Duodenal mucosa (tissue), 2 donors: ENCODE data around the gene CACTIN.
A peak's percentile ranks its signal among the peaks of the same experiment; 100 is the strongest.
"Not testable (repeated sequence)": the region's sequence is repeated elsewhere in the genome, so short reads cannot be mapped to it uniquely, and the experiment has no call there.

Experiments used
- H3K27ac ChIP-seq: one replicate; pipeline ENCODE4 v1.7.0; 2013; ENCODE audit warnings: low read depth, low read length
- H3K27me3 ChIP-seq, 2 donors: one replicate each; pipeline ENCODE4 v1.7.0; 2013; ENCODE audit warnings: low read length in 2 of 2, control low read depth in 1 of 2; ENCODE audit not compliant: insufficient read depth in 2 of 2, control insufficient read depth in 1 of 2
- H3K36me3 ChIP-seq, 2 donors: one replicate each; pipeline ENCODE4 v1.7.0; 2013; ENCODE audit warnings: low read length in 2 of 2, control low read depth in 1 of 2; ENCODE audit not compliant: insufficient read depth in 2 of 2, control insufficient read depth in 1 of 2
- H3K4me1 ChIP-seq, 2 donors: one replicate each; pipeline ENCODE4 v1.7.0; 2013; ENCODE audit warnings: low read length in 2 of 2, control low read depth in 1 of 2; ENCODE audit not compliant: insufficient read depth in 2 of 2, control insufficient read depth in 1 of 2
- H3K4me3 ChIP-seq, 2 donors: one replicate each; pipeline ENCODE4 v1.7.0; 2013; ENCODE audit warnings: low read length in 2 of 2, low read depth in 1 of 2
- H3K9ac ChIP-seq, 2 donors: one replicate each; pipeline ENCODE4 v1.7.0; 2013; ENCODE audit warnings: low read length in 2 of 2, low read depth in 1 of 2
- H3K9me3 ChIP-seq, 2 donors: one replicate each; pipeline ENCODE4 v1.7.0; 2013; ENCODE audit warnings: low read length in 2 of 2, control low read depth in 1 of 2; ENCODE audit not compliant: control insufficient read depth in 1 of 2

CACTIN gene

DNA sequence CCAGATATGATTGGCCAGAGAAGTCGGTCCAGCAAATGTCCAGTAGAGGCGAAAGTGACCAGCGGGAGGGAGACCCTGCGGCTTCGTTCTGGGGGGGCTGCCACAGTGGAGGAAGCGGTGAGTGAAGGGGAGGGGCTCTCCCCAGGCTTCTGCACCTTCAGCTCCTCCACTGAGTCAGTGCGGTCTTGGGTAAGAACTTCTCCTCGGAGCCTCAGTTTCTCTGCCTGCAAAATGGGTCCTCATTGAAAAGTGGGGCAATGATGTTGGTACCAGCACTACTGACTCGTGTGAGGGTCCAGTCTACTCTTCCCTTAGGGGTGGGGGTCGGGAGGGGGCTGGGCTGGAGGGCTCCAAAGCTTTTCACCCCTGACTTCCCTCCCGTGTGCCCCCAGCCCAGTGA, 37.2 kb downstream of the CACTIN start:
- H3K36me3 ChIP-seq = no peaks in the 10 kb centered on the region
- H3K4me1 ChIP-seq = no peaks in the 10 kb centered on the region
- H3K9ac ChIP-seq = no peak overlapping the region
- no peak overlapping the region for H3K4me3 ChIP-seq
- H3K27me3 ChIP-seq = peaks cover 5% of the 10 kb centered on the region in 2 donors
- no peak overlapping the region for H3K27ac ChIP-seq
- H3K9me3 ChIP-seq = no peaks in the 10 kb centered on the region

DNA sequence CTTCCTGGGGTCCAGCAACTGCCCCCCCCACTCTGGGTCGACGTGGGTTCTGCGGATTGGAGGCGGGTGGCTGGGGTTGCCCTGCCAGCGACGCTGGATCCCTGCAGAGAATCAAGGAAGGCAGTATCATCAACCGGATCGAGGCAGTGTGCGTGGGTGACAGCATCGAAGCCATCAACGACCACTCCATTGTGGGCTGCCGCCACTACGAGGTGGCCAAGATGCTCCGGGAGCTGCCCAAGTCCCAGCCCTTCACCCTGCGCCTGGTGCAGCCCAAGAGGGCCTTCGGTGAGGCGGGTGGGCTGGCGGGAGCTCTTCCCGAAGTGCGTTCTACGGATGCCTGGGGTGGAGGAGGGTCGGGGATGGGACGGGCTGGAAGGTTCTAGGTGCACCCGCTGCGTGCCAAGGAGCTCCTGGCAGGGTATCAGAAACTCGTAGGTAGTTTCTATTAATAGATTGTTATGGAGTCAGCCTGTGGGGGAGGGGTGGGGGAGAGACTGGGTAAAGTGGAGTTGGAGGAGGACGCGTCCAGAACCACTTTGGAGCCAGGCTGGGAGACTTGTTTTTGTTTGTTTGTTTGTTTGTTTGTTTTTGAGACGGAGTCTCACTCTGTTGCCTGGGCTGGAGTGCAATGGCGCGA, 39.8 kb downstream of the CACTIN start:
- no peak overlapping the region for H3K9ac ChIP-seq
- peaks cover 4 to 5% of the 10 kb centered on the region in 2 donors for H3K27me3 ChIP-seq
- no peaks in the 10 kb centered on the region for H3K9me3 ChIP-seq
- H3K27ac ChIP-seq = no peak overlapping the region
- H3K36me3 ChIP-seq = no peaks in the 10 kb centered on the region
- H3K4me1 ChIP-seq = no peaks in the 10 kb centered on the region
- no peak overlapping the region for H3K4me3 ChIP-seq

DNA sequence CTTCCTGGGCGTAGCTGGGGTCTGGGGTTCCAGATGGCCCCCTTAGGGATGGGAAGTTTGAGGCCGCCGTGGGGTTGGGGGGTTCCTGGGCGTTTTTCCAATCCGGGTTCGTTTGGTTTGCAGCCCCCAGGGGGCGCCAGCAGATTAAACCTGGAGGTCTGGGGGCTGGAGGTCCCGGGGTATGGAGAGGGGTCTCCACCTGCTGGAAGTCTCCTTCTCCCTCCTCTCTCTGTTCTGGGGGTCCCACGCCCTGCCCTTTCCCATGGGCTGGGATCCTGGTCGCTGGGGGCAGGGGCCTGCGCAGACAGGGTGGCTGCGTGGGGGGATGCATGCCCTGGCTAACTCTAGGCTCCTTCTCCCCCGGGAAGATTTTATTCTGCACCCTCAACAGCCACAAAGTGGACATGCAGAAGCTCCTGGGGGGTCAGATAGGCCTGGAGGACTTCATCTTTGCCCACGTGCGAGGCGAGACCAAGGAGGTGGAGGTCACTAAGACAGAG, 40.4 kb downstream of the CACTIN start:
- H3K4me3 ChIP-seq = peak overlapping the region; percentile 13 to 15
- no peaks in the 10 kb centered on the region for H3K4me1 ChIP-seq
- H3K27me3 ChIP-seq = peaks cover 4 to 5% of the 10 kb centered on the region in 2 donors
- no peaks in the 10 kb centered on the region for H3K9me3 ChIP-seq
- H3K36me3 ChIP-seq = no peaks in the 10 kb centered on the region
- no peak overlapping the region for H3K27ac ChIP-seq
- H3K9ac ChIP-seq = no peak overlapping the region

DNA sequence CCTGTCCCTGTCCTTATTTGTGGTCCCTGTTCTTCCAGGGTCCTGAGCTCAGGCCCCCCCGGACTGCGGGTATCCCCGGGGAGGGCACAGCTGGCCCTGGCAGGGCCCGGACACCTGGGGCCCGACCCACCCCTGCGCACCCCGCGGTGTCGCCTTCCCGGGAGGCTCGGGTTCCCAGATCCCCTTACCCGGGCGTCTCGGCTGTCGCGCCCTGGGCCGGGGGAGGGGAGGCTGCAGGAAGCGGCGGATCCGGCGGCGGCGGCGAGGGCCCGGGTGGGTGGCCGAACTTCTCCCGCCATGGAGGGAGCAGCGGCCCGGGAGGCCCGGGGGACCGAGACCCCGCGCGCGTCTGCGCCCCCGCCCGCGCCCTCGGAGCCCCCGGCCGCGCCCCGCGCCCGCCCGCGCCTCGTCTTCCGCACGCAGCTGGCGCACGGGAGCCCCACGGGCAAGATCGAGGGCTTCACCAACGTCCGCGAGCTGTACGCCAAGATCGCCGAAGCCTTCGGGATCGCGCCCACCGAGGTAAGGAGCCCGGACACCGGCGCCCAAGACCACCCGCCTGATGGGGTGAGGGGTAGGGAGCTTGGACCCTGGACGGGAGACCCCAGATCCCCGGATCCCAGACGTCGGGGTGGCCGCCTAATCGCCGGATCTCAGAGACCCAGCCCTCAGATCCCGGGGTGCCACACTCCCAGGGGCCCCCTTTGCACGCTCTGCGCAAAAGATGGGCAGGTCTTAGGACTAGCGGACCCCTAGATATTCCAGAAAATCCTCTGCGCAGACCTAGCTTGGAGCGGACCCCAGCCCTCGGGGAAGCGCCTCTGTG, 41.1 kb downstream of the CACTIN start, which contains the start of gene GIPC3:
GIPC3 (plus strand) TSS at position 178 of the 826 bp plus-strand sequence; CDS start at position 298, 120 bp downstream.
- no peaks in the 10 kb centered on the region for H3K36me3 ChIP-seq
- peak within 1 kb of the TSS; percentile 13 to 15 for H3K4me3 ChIP-seq
- H3K27ac ChIP-seq = no peak within 1 kb of the TSS
- no peaks in the 10 kb centered on the region for H3K4me1 ChIP-seq
- H3K9me3 ChIP-seq = no peaks in the 10 kb centered on the region
- H3K27me3 ChIP-seq = peaks cover 4 to 5% of the 10 kb centered on the region in 2 donors
- no peak within 1 kb of the TSS for H3K9ac ChIP-seq

DNA sequence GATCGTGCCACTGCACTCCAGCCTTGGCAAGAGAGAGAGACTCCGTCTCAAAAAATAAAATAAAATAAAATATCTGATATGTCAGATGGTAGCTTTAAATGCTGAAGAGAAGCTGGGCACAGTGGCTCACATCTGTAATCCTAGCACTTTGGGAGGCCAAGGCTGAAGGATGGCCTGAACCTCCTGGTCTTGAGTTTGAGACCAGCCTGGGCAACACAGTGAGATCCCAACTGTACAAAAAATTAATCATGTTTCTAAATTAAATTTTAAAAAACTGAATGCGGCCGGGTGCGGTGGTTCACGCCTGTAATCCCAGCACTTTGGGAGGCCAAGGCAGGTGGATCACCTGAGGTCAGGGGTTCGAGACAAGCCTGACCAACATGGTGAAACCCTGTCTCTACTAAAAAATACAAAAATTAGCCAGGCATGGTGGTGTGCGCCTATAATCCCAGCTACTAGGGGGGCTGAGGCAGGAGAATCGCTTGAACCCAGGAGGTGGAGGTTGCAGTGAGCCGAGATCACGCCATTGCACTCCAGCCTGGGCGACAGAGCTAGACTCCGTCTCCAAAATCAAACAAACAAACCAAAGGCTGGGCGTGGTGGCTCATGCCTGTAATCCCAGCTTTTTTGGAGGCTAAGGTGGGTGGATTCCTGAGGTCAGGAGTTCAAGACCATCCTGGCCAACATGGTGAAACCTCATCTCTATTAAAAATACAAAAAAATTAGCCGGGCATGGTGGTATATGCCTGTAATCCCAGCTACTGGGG, 42.4 kb downstream of the CACTIN start:
- not testable (repeated sequence) for H3K9ac ChIP-seq, H3K9me3 ChIP-seq, H3K27ac ChIP-seq, H3K36me3 ChIP-seq, H3K27me3 ChIP-seq, H3K4me1 ChIP-seq, H3K4me3 ChIP-seq

DNA sequence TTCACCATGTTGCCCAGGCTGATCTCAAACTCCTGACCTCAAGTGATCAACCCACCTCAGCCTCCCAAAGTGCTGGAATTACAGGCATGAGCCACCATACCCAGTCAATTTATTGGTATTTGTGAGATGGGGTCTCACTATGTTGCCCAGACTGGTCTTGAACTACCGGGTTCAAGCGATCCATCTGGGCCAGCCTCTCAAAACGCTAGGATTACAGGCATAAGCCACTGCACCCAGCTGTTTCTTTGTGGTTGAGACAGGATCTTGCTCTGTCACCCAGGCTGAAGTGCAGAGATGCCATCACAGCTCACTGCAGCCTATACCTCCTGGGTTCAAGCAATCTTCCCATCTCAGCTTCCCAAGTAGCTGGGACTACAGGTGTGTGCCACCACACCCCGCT, 44.8 kb downstream of the CACTIN start:
- not testable (repeated sequence) for H3K9me3 ChIP-seq, H3K4me3 ChIP-seq, H3K36me3 ChIP-seq, H3K9ac ChIP-seq, H3K27me3 ChIP-seq, H3K4me1 ChIP-seq, H3K27ac ChIP-seq

DNA sequence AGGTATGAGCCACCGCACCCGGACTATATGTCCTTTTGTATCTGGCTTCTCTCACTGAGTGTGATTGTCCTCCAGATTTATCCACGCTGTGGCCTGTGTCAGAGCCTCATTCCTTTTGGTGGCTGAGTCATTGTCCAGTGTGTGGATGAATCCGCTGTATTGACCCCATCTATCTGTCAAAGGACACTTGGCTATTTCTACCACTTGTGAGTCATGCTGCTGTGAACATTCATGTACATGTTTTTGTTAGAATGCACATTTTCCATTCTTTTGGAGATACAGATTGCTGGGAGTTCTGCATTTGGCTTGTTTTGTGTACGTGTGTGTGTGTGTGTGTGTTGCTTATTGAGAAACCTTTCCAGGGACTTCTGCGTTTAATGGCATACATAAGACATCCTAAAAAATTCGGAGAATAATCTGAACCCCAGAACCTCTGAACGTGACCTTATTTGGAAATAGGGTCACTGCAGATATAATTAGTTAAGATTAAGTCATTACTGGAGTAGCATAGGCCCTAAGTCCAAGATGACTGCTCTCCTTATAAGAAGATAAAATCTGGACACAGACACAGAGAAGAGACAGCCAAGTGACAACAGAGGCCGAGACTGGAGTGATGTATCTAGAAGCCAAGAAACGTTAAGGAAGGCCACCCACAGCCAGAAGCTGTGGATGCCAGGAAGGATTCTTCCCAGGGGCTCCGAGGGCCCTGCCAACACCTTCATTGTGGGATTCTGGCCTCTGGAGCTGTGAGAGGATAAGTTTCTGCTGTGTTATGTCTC, 46.2 kb downstream of the CACTIN start:
- peak overlapping the region; percentile 58 for H3K27ac ChIP-seq
- H3K9me3 ChIP-seq = no peaks in the 10 kb centered on the region
- H3K9ac ChIP-seq = no peak overlapping the region

DNA sequence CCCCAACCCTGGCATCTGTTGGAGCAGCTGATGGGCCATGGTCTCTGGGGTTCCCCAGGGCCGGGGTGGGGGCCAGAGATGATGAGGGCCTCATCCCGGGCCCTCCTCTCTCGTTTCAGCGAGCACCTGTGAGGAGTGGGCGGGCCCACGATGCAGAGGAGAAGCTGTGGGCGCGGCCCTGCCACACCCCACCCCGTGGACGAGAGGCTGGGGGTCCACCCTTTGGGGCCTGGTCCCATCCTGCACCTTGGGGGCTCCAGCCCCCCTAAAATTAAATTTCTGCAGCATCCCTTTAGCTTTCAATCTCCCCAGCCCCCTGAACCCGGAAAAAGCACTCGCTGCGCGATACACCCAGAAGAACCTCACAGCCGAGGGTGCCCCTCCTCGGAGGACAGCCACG, 48.2 kb downstream of the CACTIN start:
- peaks cover 11 to 18% of the 10 kb centered on the region in 2 donors for H3K4me1 ChIP-seq
- no peak overlapping the region for H3K9ac ChIP-seq
- no peak overlapping the region for H3K4me3 ChIP-seq
- H3K36me3 ChIP-seq = peaks cover 0 to 10% of the 10 kb centered on the region in 2 donors
- no peaks in the 10 kb centered on the region for H3K9me3 ChIP-seq
- H3K27me3 ChIP-seq = no peaks in the 10 kb centered on the region
- no peak overlapping the region for H3K27ac ChIP-seq

More for the DNA sequence above, 46.2 kb downstream of the CACTIN start:
- peaks cover 11% of the 10 kb centered on the region in 2 donors for H3K4me1 ChIP-seq
- no peaks in the 10 kb centered on the region for H3K27me3 ChIP-seq
- H3K36me3 ChIP-seq = peaks cover 0 to 5% of the 10 kb centered on the region in 2 donors
- no peak overlapping the region for H3K4me3 ChIP-seq

DNA sequence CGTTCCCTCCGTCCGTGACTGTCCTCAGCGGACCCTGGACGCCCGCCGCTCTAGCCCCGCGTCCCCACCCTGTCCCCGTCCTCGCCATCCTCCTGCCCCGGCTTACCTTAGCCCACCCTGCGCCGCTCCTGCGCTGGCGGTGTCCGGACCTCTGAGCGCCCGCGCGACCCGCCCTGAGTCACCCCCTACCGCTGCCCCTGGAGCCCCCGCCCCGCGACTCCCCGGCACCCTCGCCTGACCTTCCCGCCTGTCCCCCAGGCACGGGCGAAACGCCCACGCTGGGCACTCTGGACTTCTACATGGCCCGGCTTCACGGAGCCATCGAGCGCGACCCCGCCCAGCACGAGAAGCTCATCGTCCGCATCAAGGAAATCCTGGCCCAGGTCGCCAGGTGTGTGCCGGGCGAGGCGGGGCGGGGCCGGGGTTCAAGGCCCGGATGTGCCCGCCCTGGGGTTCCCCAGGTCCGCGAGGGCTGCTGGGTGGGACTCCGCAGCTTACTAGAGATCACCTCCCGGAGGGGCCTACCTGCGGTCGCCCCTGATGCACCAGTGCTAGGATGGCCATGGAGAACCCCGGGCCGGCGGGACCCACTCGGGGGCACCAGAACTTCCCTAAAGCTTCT, 48.8 kb downstream of the CACTIN start:
- Histone ChIP-seq H3K4me3 (no peak overlapping the region), H3K9ac (no peak overlapping the region), H3K4me1 (peaks cover 11 to 19% of the 10 kb centered on the region in 2 donors), H3K36me3 (peaks cover 0 to 10% of the 10 kb centered on the region in 2 donors), H3K27me3 (no peaks in the 10 kb centered on the region), H3K9me3 (no peaks in the 10 kb centered on the region), H3K27ac (no peak overlapping the region)
